GM12878 (cell line): ENCODE data around the gene ZNF837. TPM values are rescaled to one million over a fixed set of nuclear protein-coding genes. Genes with fewer than 3 reads are reported as not detected.

Experiments used
- ATF7 ChIP-seq: fragments of 450-650 bp; IDR thresholded peaks from 2 replicates; pipeline ENCODE4 v1.6.1; 2016; ENCODE audit warnings: low read depth, mild to moderate bottlenecking
- CBFB ChIP-seq: IDR thresholded peaks from 2 replicates; pipeline ENCODE4 v1.6.1; 2016; ENCODE audit warnings: antibody characterized with exemption, low read depth
- CHD4 ChIP-seq: fragments of 200-600 bp; sonication (generic); IDR thresholded peaks from 2 replicates; pipeline ENCODE4 v1.6.1; 2016; ENCODE audit warnings: mild to moderate bottlenecking
- DPF2 ChIP-seq: fragments of 450-650 bp; IDR thresholded peaks from 2 replicates; pipeline ENCODE4 v1.6.1; 2017; ENCODE audit warnings: mild to moderate bottlenecking
- EED ChIP-seq: sonication (generic); IDR thresholded peaks from 2 replicates; pipeline ENCODE4 v1.6.1; 2016; ENCODE audit warnings: antibody characterized with exemption, low read depth
- ETV6 ChIP-seq, 2 experiments: fragments of 450-650 bp in 1 of 2; IDR thresholded peaks in 1 of 2; conservative IDR thresholded peaks in 1 of 2; 2 replicates each; pipeline ENCODE4 v1.6.1; 2014; ENCODE audit warnings: antibody characterized with exemption in 1 of 2, borderline replicate concordance in 1 of 2, low read depth in 1 of 2, mild to moderate bottlenecking in 1 of 2, moderate library complexity in 1 of 2
- HCFC1 ChIP-seq: fragments of 150-350 bp; IDR thresholded peaks from 2 replicates; pipeline ENCODE4 v1.6.1; 2014; ENCODE audit warnings: low read length
- IKZF2 ChIP-seq, 2 experiments: fragments of 450-650 bp; IDR thresholded peaks; 2 replicates each; pipeline ENCODE4 v1.6.1; 2017; ENCODE audit warnings: mild to moderate bottlenecking in 2 of 2, moderate library complexity in 2 of 2
- JUNB ChIP-seq: IDR thresholded peaks from 2 replicates; pipeline ENCODE4 v1.6.1; 2016; ENCODE audit warnings: antibody characterized with exemption, mild to moderate bottlenecking
- KLF5 ChIP-seq: fragments of 450-650 bp; IDR thresholded peaks from 2 replicates; pipeline ENCODE4 v1.6.1; 2014; ENCODE audit warnings: mild to moderate bottlenecking; ENCODE audit not compliant: partially characterized antibody
- MAX ChIP-seq: IDR thresholded peaks from 2 replicates; pipeline ENCODE4 v1.6.1; 2012; ENCODE audit warnings: low read depth, low read length, improper control_type of control experiment
- MEF2B ChIP-seq: fragments of 450-650 bp; IDR thresholded peaks from 2 replicates; pipeline ENCODE4 v1.6.1; 2018; ENCODE audit warnings: mild to moderate bottlenecking, moderate library complexity; ENCODE audit not compliant: partially characterized antibody, poor library complexity, severe bottlenecking
- NBN ChIP-seq: fragments of 450-650 bp; IDR thresholded peaks from 2 replicates; pipeline ENCODE4 v1.6.1; 2016
- NKRF ChIP-seq: fragments of 450-650 bp; conservative IDR thresholded peaks from 2 replicates; pipeline ENCODE4 v1.6.1; 2017; ENCODE audit warnings: mild to moderate bottlenecking, moderate library complexity
- NR2C2 ChIP-seq: IDR thresholded peaks from 2 replicates; pipeline ENCODE4 v1.6.1; 2011; ENCODE audit warnings: borderline replicate concordance, low read depth; ENCODE audit not compliant: control insufficient read depth, insufficient read length
- POLR2A ChIP-seq: IDR thresholded peaks from 2 replicates; pipeline ENCODE4 v1.6.1; 2011; ENCODE audit warnings: low read depth, mild to moderate bottlenecking, low read length
- POLR2AphosphoS2 ChIP-seq: IDR thresholded peaks from 2 replicates; pipeline ENCODE4 v1.6.1; 2011; ENCODE audit warnings: low read depth, mild to moderate bottlenecking, low read length, improper control_type of control experiment, moderate library complexity
- POLR2AphosphoS5 ChIP-seq: IDR thresholded peaks from 2 replicates; pipeline ENCODE4 v1.6.1; 2011; ENCODE audit warnings: mild to moderate bottlenecking, low read length, inconsistent platforms
- PRDM15 ChIP-seq: fragments of 450-650 bp; formaldehyde crosslinking; IDR thresholded peaks from 2 replicates; pipeline ENCODE4 v1.4.0; 2020; ENCODE audit warnings: mild to moderate bottlenecking, moderate library complexity
- RUNX3 ChIP-seq: IDR thresholded peaks from 2 replicates; pipeline ENCODE4 v1.6.1; 2012; ENCODE audit warnings: low read length, inconsistent platforms
- SIN3A ChIP-seq: IDR thresholded peaks from 2 replicates; pipeline ENCODE4 v1.6.1; 2012; ENCODE audit warnings: low read depth, low read length, improper control_type of control experiment
- SIX5 ChIP-seq: IDR thresholded peaks from 2 replicates; pipeline ENCODE4 v1.6.1; 2011; ENCODE audit warnings: mild to moderate bottlenecking, low read depth, low read length, moderate library complexity; ENCODE audit not compliant: severe bottlenecking
- TARDBP ChIP-seq: IDR thresholded peaks from 2 replicates; pipeline ENCODE4 v1.6.1; 2016; ENCODE audit warnings: borderline replicate concordance
- TCF3 ChIP-seq: IDR thresholded peaks from 2 replicates; pipeline ENCODE4 v1.6.1; 2012; ENCODE audit warnings: low read depth, mild to moderate bottlenecking, low read length, borderline replicate concordance; ENCODE audit not compliant: insufficient read depth
- ZNF217 ChIP-seq: fragments of 450-650 bp; IDR thresholded peaks from 2 replicates; pipeline ENCODE4 v1.6.1; 2017; ENCODE audit warnings: antibody characterized with exemption, mild to moderate bottlenecking
- ZSCAN29 ChIP-seq: fragments of 450-650 bp; IDR thresholded peaks from 2 replicates; pipeline ENCODE4 v1.6.1; 2017; ENCODE audit warnings: mild to moderate bottlenecking, moderate library complexity
- polyA plus RNA-seq, 11 experiments: library from polyadenylated mRNA; depleted of rRNA in 4 of 11; unstranded in 6 of 11; stranded (reverse) in 5 of 11; fragments of >200 nt; fragmentation: Nextera tagmentation in 4 of 11; fragmentation: Illumina TruSeq in 1 of 11; extraction: Ambion mirVana in 4 of 11; extraction: Trizol in 1 of 11; gene quantifications; 1 replicate in 1 of 11; 2 replicates in 10 of 11; pipeline versions ENCODE4 v1.2.1 to v1.2.3, GENCODE V29; 2011 to 2016; ENCODE audit warnings: inconsistent platforms in 2 of 11, missing spikeins in 2 of 11, low read depth in 1 of 11
- total RNA-seq, 4 experiments: library from RNA; depleted of rRNA in 3 of 4; stranded (reverse); fragments of >200 nt in 3 of 4; fragmentation: Illumina TruSeq in 1 of 4; extraction: Trizol in 1 of 4; gene quantifications; 2 replicates each; pipeline versions ENCODE4 v1.2.1 to v1.2.3, GENCODE V29; 2013 to 2021

Gene ZNF837
- total and polyA plus RNA-seq, 10 of the 15 experiments (the other 5 are each of a cell fraction or from before 2014, with no cell fraction given) = 0.07 to 2.9 (median 2.0) TPM; not detected in 2

- TF ChIP-seq ATF7 (peak; percentile 68), SIX5 (peak; percentile 89), RUNX3 (peak; percentile 71), POLR2AphosphoS2 (peak; percentile 84; the same call in 1 of the 2 replicates), TCF3 (0 out of 2 replicates have a peak, but pooled peaks have one; percentile 22), SIN3A (peak; percentile 85; the same call in 1 of the 2 replicates), ETV6 (conservative IDR thresholded peaks at IDR 0.05 in 1 of 2, IDR thresholded peaks at IDR 0.05 in 1 of 2; ENCODE audit: borderline replicate concordance in 1 of 2, low read depth in 1 of 2) (no peak; a peak in 1 of 4 replicates), NKRF (peak; percentile 77), IKZF2 (IDR thresholded peaks at IDR 0.05) (peak; percentile 46 to 66; a peak in 3 of 4 replicates), ZNF217 (no peak), KLF5 (no peak), PRDM15 (CRISPR knock-in tag) (no peak), POLR2AphosphoS5 (peak; percentile 86), MAX (peak; percentile 30), CBFB (peak; percentile 72; the same call in 1 of the 2 replicates), POLR2A (peak; percentile 95), JUNB (no peak), MEF2B (peak; percentile 89), NR2C2 (no peak), CHD4 (0 out of 2 replicates have a peak, but pooled peaks have one; percentile 49), EED (no peak), NBN (peak; percentile 65), TARDBP (no peak; the same call in 1 of the 2 replicates), HCFC1 (peak; percentile 92), ZSCAN29 (no peak), DPF2 (peak; percentile 85)
Observed at GRCh38 chr19:58408152-58409009, 27.6 kb upstream of the ZNF837 start, which contains the start of gene ZNF584 (continued).
